K562 (cell line): Measurements from ENCODE around the gene ZMYM1. TPM values are rescaled to one million over a fixed set of nuclear protein-coding genes. Genes with fewer than 3 reads are reported as not detected.

Experiments used
- ATAC-seq: fragments of 200-7000 bp; cut with Tn5 transposase; 3 replicates; pipeline ENCODE4 v1.9.1; 2020; ENCODE audit warnings: moderate library complexity
- BruUV-seq: library from RNA; stranded (reverse); fragments of 400-500 nt; replicated peaks from 2 replicates; lab custom pipeline; 2021; lab: Mats Ljungman, UMichigan
- CTCF ChIA-PET: fragments of 300-600 bp; formaldehyde crosslinking; extraction: SDS; loops from one replicate; lab custom pipeline; 2021; ENCODE audit warnings: low intra/inter-chr PET ratio; lab: Yijun Ruan, JAX
- POLR2A ChIA-PET: fragments of 300-600, 350-650 bp; sonication (Branson Sonifier 250); formaldehyde crosslinking; extraction: SDS; loops from one replicate; lab custom pipeline; 2021; ENCODE audit warnings: antibody characterized with exemption, inconsistent platforms; lab: Yijun Ruan, JAX
- DNase-seq, 4 experiments: peaks; one replicate each; pipeline versions ENCODE4 v3.0.0 to v3.0.0-alpha.2; 2011 to 2018; ENCODE audit warnings: low spot score in 3 of 4, mixed read lengths in 3 of 4; ENCODE audit errors: extremely low read depth in 1 of 4
- FAIRE-seq: peaks from 2 replicates; lab custom pipeline; 2011; peaks lifted over from hg19 to GRCh38; lab: Jason Lieb, UNC
- H2AFZ ChIP-seq: 2 replicates; pipeline ENCODE4 v1.6.0; 2011; ENCODE audit warnings: low read depth, low read length, control low read depth, inconsistent platforms
- H3K27ac ChIP-seq: fragments of 200-600 bp; 3 replicates; pipeline ENCODE4 v1.8.0; 2011; ENCODE audit warnings: low read depth, mild to moderate bottlenecking, control low read depth, inconsistent platforms, low read length, moderate library complexity, mixed read lengths; ENCODE audit errors: extremely low read depth
- H3K27me3 ChIP-seq, 2 experiments: fragments of 300-600 bp in 1 of 2; 2 replicates in 1 of 2; 3 replicates in 1 of 2; pipeline versions ENCODE4 v1.6.0 to v1.8.0; 2011; ENCODE audit warnings: inconsistent platforms in 2 of 2, low read length in 2 of 2, mild to moderate bottlenecking in 1 of 2, mixed read lengths in 1 of 2, moderate library complexity in 1 of 2; ENCODE audit not compliant: control insufficient read depth in 2 of 2, insufficient read depth in 2 of 2
- H3K36me3 ChIP-seq: fragments of 300-600 bp; 3 replicates; pipeline ENCODE4 v1.8.0; 2011; ENCODE audit warnings: mild to moderate bottlenecking, low read length, inconsistent platforms; ENCODE audit not compliant: control insufficient read depth, insufficient read depth
- H3K4me1 ChIP-seq, 2 experiments: fragments of 200-600 bp in 1 of 2; replicated peaks in 1 of 2; 2 replicates in 1 of 2; 3 replicates in 1 of 2; pipeline versions ENCODE4 v1.5.1 to v1.8.0; 2011; ENCODE audit warnings: inconsistent platforms in 2 of 2, low read length in 2 of 2, mild to moderate bottlenecking in 1 of 2, mixed read lengths in 1 of 2, moderate library complexity in 1 of 2; ENCODE audit not compliant: control insufficient read depth in 2 of 2, insufficient read depth in 2 of 2
- H3K4me2 ChIP-seq: 2 replicates; pipeline ENCODE4 v1.6.1; 2011; ENCODE audit warnings: low read length, control low read depth, inconsistent platforms, mixed read lengths; ENCODE audit not compliant: insufficient read depth
- H3K4me3 ChIP-seq: fragments of 200-600 bp; sonication (generic), shearing (Covaris generic); 2 replicates; pipeline ENCODE4 v1.5.1; 2016; ENCODE audit warnings: control low read depth, inconsistent platforms
- H3K79me2 ChIP-seq: fragments of 200-600 bp; 3 replicates; pipeline ENCODE4 v1.8.0; 2011; ENCODE audit warnings: low read length, inconsistent platforms; ENCODE audit not compliant: control insufficient read depth, insufficient read depth
- H3K9ac ChIP-seq, 2 experiments: 2 replicates each; pipeline versions ENCODE4 v1.6.0 to v1.6.1; 2011; ENCODE audit warnings: low read depth in 2 of 2, low read length in 2 of 2, control low read depth in 1 of 2, inconsistent platforms in 1 of 2, mild to moderate bottlenecking in 1 of 2, mixed read lengths in 1 of 2; ENCODE audit not compliant: insufficient read depth in 1 of 2
- H3K9me1 ChIP-seq: one replicate; pipeline ENCODE4 v1.6.0; 2011; ENCODE audit warnings: inconsistent platforms, mild to moderate bottlenecking, low read length, moderate library complexity; ENCODE audit not compliant: control insufficient read depth, insufficient read depth
- H3K9me3 ChIP-seq: replicated peaks from 2 replicates; pipeline ENCODE4 v1.5.1; 2011; ENCODE audit warnings: low read depth, low read length, inconsistent platforms; ENCODE audit not compliant: control insufficient read depth, insufficient read depth
- H4K20me1 ChIP-seq: replicated peaks from 2 replicates; pipeline ENCODE4 v1.6.1; 2011; ENCODE audit warnings: low read length, inconsistent platforms, mixed read lengths; ENCODE audit not compliant: control insufficient read depth, insufficient read depth
- FOSL1 ChIP-seq: fragments of 200-800 bp; sonication (Bioruptor generic); conservative IDR thresholded peaks from 2 replicates; pipeline ENCODE4 v1.6.1; 2016; ENCODE audit warnings: missing genetic modification characterization, missing compliant biosample characterization
- SNIP1 ChIP-seq: fragments of 450-650 bp; IDR thresholded peaks from 2 replicates; pipeline ENCODE4 v1.7.1; 2017; ENCODE audit warnings: low read depth, mild to moderate bottlenecking
- SPI1 ChIP-seq: IDR thresholded peaks from 2 replicates; pipeline ENCODE4 v1.6.1; 2011; ENCODE audit warnings: low read depth, low read length, control low read depth, borderline replicate concordance
- ZNF121 ChIP-seq: sonication (generic); formaldehyde crosslinking; conservative IDR thresholded peaks from 2 replicates; pipeline ENCODE4 v1.8.0; 2022; ENCODE audit warnings: missing genetic modification reagents
- ZNF384 ChIP-seq: IDR thresholded peaks from 2 replicates; pipeline ENCODE4 v1.6.1; 2012; ENCODE audit warnings: low read depth, low read length, improper control_type of control experiment
- WGBS: fragments of 100-300 bp; shearing (Covaris generic); methylation state at CpG from one replicate; pipeline ENCODE4 v1.1.6; 2016; ENCODE audit warnings: low coverage, mixed read lengths; ENCODE audit not compliant: insufficient coverage; ENCODE audit errors: missing lambda C conversion rate; 5-methylcytosine and 5-hydroxymethylcytosine counted together
- in situ Hi-C: fragments of 300-500 bp; cut with MboI; formaldehyde crosslinking; loops from 4 replicates; pipeline ENCODE4 v1.15.0; 2018; ENCODE audit warnings: inconsistent platforms, mixed read lengths
- intact Hi-C: fragments of 100-400 bp; cut with micrococcal nuclease; formaldehyde crosslinking; loops from 2 replicates; pipeline ENCODE4 v1.14.2; 2022
- polyA plus RNA-seq, 8 experiments: library from polyadenylated mRNA; depleted of rRNA in 4 of 8; stranded (reverse) in 5 of 8; unstranded in 3 of 8; fragments of >200 nt; fragmentation: Nextera tagmentation in 2 of 8; fragmentation: Illumina TruSeq in 1 of 8; extraction: Ambion mirVana in 2 of 8; extraction: Trizol in 1 of 8; gene quantifications; 2 replicates each; pipeline versions ENCODE4 v1.2.1 to v1.2.3, GENCODE V29; 2011 to 2014; ENCODE audit warnings: inconsistent platforms in 1 of 8, missing spikeins in 1 of 8
- total RNA-seq, 7 experiments: library from RNA; depleted of rRNA in 6 of 7; stranded (reverse); fragments of >200 nt in 6 of 7; fragmentation: Illumina TruSeq in 2 of 7; extraction: Trizol in 2 of 7; gene quantifications; 2 replicates each; pipeline versions ENCODE4 v1.2.1 to v1.2.3, GENCODE V29; 2011 to 2021; ENCODE audit warnings: low replicate concordance in 1 of 7
- TF ChIP-seq, protein P1 (sequence below): sonication (generic); formaldehyde crosslinking; IDR thresholded peaks from 2 replicates; pipeline ENCODE4 v1.8.0; 2022; ENCODE audit warnings: mild to moderate bottlenecking, missing genetic modification reagents

ZMYM1 gene
- total and polyA plus RNA-seq, 9 of the 15 experiments (the other 6 are each of a cell fraction or from before 2014, with no cell fraction given) = 7.5 to 25.4 (median 15.8) TPM

- in situ Hi-C loops (no loop called here), intact Hi-C loops (no loop called here)
- peak overlapping the region; percentile 99 for H3K4me2 ChIP-seq
- H3K9ac ChIP-seq = peak overlapping the region; percentile 83 to 88; a peak in 3 of 4 replicates
- CTCF ChIA-PET = no interaction called here
- H3K79me2 ChIP-seq = peaks cover 48% of the 10 kb centered on the region
- 55% methylated on average over 12 of the region's 13 CpGs for WGBS
- H3K9me3 ChIP-seq = no peaks in the 10 kb centered on the region
- peaks cover 4% of the 10 kb centered on the region; the same call in 2 of the 3 replicates for H3K36me3 ChIP-seq
- no peaks in the 10 kb centered on the region for H3K27me3 ChIP-seq
- no peak overlapping the region for H2AFZ ChIP-seq
- POLR2A ChIA-PET = interaction anchor here (0.9 to 1.7 kb wide), 4 partner anchors 9 to 110 kb away, joined by 3 to 7 read pairs (median 6); partner anchors contain the start of gene ZMYM6
- H3K27ac ChIP-seq = peak overlapping the region; percentile 86; the same call in 1 of the 3 replicates
- ATAC-seq = 0 out of 3 replicates have a peak, but pooled peaks have one; percentile 6
- FAIRE-seq = no peak
- H3K4me1 ChIP-seq = peaks cover 12 to 15% of the 10 kb centered on the region in 2 experiments; a peak in 4 of 5 replicates
- TF ChIP-seq ZNF384 (0 out of 2 replicates have a peak, but pooled peaks have one; percentile 22), FOSL1 (tag) (0 out of 2 replicates have a peak, but pooled peaks have one; percentile 1), SPI1 (no peak), ZNF121 (peak; percentile 91), SNIP1 (peak; percentile 52; the same call in 1 of the 2 replicates)
- TF ChIP-seq, protein P1, sequence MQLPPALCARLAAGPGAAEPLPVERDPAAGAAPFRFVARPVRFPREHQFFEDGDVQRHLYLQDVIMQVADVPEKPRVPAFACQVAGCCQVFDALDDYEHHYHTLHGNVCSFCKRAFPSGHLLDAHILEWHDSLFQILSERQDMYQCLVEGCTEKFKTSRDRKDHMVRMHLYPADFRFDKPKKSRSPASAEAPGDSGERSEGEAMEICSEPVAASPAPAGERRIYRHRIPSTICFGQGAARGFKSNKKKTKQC (CRISPR knock-in tag) = no peak
- no TSS peak for BruUV-seq
- H4K20me1 ChIP-seq = no peaks in the 10 kb centered on the region; the same call in 1 of the 2 replicates
- H3K9me1 ChIP-seq = no peaks in the 10 kb centered on the region
- DNase-seq = peak in 1 of 4 experiments; percentile 28
- H3K4me3 ChIP-seq = peak overlapping the region; percentile 68
Observed at GRCh38 chr1:35080171-35080854, 1.1 kb downstream of the ZMYM1 start.
